ENCODE data around the gene ZFP36L1.

ZFP36L1 gene

GRCh38 chr14:68792979-68793733, at the start of gene ZFP36L1:
Gene ZFP36L1 (minus strand): TSS chr14:68793067. CDS start chr14:68792938, 129 bp downstream.
- no peak for TF ChIP-seq CTCF (conservative IDR thresholded peaks at IDR 0.05)
- H3K27ac ChIP-seq, result peak within 1 kb of the TSS; percentile 93

- no peak overlapping the region for H3K27ac ChIP-seq
- TF ChIP-seq CTCF (conservative IDR thresholded peaks at IDR 0.05), result no peak
Observed at GRCh38 chr14:68842298-68842697, 49.4 kb upstream of the ZFP36L1 start.

GRCh38 chr14:68841016-68841809, 48.3 kb upstream of the ZFP36L1 start:
- H3K27ac ChIP-seq, result no peak overlapping the region
- TF ChIP-seq CTCF (conservative IDR thresholded peaks at IDR 0.05), result no peak

GRCh38 chr14:68840454-68840853, 47.6 kb upstream of the ZFP36L1 start:
- TF ChIP-seq CTCF (conservative IDR thresholded peaks at IDR 0.05), result no peak
- H3K27ac ChIP-seq, result no peak overlapping the region

GRCh38 chr14:68836082-68836481, 43.2 kb upstream of the ZFP36L1 start:
- H3K27ac ChIP-seq, result no peak overlapping the region
- TF ChIP-seq CTCF (conservative IDR thresholded peaks at IDR 0.05), result no peak

- TF ChIP-seq CTCF (conservative IDR thresholded peaks at IDR 0.05), result no peak
- no peak overlapping the region for H3K27ac ChIP-seq
Observed at GRCh38 chr14:68834816-68835215, 41.9 kb upstream of the ZFP36L1 start.

GRCh38 chr14:68828698-68829097, 35.8 kb upstream of the ZFP36L1 start:
- no peak for TF ChIP-seq CTCF (conservative IDR thresholded peaks at IDR 0.05)

More at GRCh38 chr14:68828698-68829097, 35.8 kb upstream of the ZFP36L1 start:
- no peak overlapping the region for H3K27ac ChIP-seq
